ENCODE results near the gene HES3.

Gene HES3

GRCh38 chr1:6279613-6280383, 35.8 kb downstream of the HES3 start:
- DNase-seq (ENCODE audit: low read depth in 2 of 2) = no peak

GRCh38 chr1:6280761-6281451, 36.9 kb downstream of the HES3 start:
- no peak for DNase-seq (ENCODE audit: low read depth in 2 of 2)

GRCh38 chr1:6281511-6282402, 37.8 kb downstream of the HES3 start:
- no peak for DNase-seq (ENCODE audit: low read depth in 2 of 2)

GRCh38 chr1:6282577-6283270, 38.7 kb downstream of the HES3 start:
- no peak for DNase-seq (ENCODE audit: low read depth in 2 of 2)

GRCh38 chr1:6285336-6285735, 41.4 kb downstream of the HES3 start:
- no peak for DNase-seq (ENCODE audit: low read depth in 2 of 2)

- no peak for DNase-seq (ENCODE audit: low read depth in 2 of 2)
Measured at GRCh38 chr1:6286266-6286665, 42.3 kb downstream of the HES3 start.

- no peak for DNase-seq (ENCODE audit: low read depth in 2 of 2)
Measured at GRCh38 chr1:6287029-6287428, 43.0 kb downstream of the HES3 start.

GRCh38 chr1:6287431-6287886, 43.5 kb downstream of the HES3 start:
- DNase-seq (ENCODE audit: low read depth in 2 of 2) = no peak

- no peak for DNase-seq (ENCODE audit: low read depth in 2 of 2)
Measured at GRCh38 chr1:6288026-6288425, 44.0 kb downstream of the HES3 start.

GRCh38 chr1:6288665-6289064, 44.7 kb downstream of the HES3 start:
- no peak for DNase-seq (ENCODE audit: low read depth in 2 of 2)

GRCh38 chr1:6292102-6292501, 48.1 kb downstream of the HES3 start:
- DNase-seq (ENCODE audit: low read depth in 2 of 2) = no peak

GRCh38 chr1:6294080-6294889, 50.3 kb downstream of the HES3 start:
- DNase-seq (ENCODE audit: low read depth in 2 of 2) = peak in 1 of 2 donors; percentile 3

GRCh38 chr1:6294890-6295556, 51.0 kb downstream of the HES3 start:
- DNase-seq (ENCODE audit: low read depth in 2 of 2) = no peak

All from stimulated activated CD8-positive, alpha-beta memory T cell treated with anti-CD3 and anti-CD28 coated beads, Interleukin-2, amount 100 ng/mL, for 48 hours (primary cell).